ENCODE data around the gene ZNF516.

ZNF516 gene

GRCh38 chr18:76441002-76441667 is 53.9 kb downstream of the ZNF516 start:
- no peak for DNase-seq

- DNase-seq = no peak
Measured at GRCh38 chr18:76437910-76438309, 57.1 kb downstream of the ZNF516 start.

- no peak for DNase-seq
Measured at GRCh38 chr18:76437011-76437410, 58.0 kb downstream of the ZNF516 start.

GRCh38 chr18:76436342-76436741 is 58.7 kb downstream of the ZNF516 start:
- DNase-seq = no peak

DNA sequence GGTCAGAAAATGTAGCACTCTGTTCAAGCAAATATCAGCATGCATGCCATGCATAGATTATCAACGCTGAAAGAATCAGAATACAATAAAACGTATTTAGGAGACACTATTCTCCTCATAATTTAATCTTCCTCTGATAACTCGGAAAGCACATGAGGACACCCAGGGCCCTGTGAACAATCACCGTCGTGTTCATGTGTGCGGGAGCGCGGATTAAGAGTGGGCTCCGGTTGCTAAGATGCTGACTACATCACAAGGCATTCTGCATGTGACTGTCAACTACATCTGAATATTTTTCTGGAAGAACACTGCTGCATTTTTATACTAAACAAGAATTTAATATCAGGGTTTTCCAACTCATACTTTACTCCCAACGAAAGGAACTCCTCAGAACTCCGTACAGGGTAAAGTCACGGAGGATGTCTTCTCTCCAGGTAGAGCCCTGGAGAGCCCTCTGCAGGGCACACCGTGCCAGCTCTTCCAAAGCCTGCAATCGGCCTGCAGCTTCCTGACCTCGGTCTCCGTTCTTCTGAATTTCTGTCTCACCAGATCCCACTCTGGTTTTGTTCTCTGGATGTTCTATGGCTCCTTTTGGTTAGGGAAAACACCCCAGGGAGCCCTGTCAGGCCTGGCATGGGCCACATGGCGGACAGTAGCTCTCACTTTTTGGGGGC is 59.6 kb downstream of the ZNF516 start:
- no peak for DNase-seq

DNA sequence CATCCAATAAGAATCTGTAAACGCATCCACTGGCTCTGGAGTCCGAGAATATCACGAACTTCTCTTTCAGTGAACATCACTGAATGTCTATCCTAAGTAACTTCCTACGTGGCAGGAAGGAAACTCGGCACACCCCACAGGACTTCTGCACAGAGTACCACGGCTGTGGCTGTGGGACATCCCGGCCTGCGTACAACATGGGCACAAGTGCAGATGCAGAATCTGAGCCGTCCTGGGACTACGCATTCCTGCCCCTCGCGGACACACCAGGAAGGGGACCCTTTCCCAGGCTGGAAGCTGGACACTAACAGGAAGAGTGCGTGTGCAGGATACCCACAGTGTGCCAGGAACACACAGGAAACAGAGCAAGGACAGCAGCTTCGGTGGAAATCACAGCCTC is 60.6 kb downstream of the ZNF516 start:
- no peak for DNase-seq

- DNase-seq = no peak
Measured at GRCh38 chr18:76433788-76434187, 61.3 kb downstream of the ZNF516 start.

DNA sequence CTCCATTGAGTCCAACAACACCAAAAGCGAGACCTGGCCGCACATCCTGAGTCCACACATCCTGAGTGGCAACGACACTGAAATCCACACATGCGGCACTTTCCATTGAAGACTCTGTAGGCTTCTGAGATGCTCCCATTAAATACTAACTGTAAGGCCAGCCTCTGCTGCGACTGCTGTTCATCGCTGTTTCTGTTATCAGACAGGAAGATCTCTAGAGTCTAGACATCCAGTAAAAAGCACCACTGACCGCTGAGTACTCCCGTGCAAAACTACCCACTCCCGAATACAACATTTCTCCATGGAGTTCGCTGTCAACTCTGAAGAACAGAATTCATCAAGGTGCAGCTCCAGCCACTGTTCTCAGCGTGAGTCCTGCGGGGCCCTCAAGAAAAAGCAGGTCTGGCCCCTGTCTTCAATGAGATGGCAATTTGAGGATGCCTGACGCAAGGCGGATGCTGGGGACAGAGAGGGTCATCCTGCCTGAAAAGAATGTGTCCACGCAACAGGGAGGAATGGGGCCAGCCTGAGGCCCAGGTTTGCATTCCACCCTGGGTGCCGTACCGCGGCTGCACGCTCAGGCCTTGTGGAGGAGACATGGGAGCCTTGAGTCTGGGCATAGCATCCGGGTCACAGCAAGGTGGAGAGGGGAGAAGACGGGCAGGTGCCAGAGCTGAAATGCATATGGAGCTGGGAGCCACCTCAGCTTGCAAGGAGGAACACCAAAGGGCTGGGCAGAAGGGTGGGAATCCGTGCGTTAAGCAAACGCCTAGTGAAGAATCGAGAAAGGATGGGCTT is 61.9 kb downstream of the ZNF516 start:
- no peak for DNase-seq

- no peak for DNase-seq
Measured at GRCh38 chr18:76432274-76432755, 62.7 kb downstream of the ZNF516 start.

DNA sequence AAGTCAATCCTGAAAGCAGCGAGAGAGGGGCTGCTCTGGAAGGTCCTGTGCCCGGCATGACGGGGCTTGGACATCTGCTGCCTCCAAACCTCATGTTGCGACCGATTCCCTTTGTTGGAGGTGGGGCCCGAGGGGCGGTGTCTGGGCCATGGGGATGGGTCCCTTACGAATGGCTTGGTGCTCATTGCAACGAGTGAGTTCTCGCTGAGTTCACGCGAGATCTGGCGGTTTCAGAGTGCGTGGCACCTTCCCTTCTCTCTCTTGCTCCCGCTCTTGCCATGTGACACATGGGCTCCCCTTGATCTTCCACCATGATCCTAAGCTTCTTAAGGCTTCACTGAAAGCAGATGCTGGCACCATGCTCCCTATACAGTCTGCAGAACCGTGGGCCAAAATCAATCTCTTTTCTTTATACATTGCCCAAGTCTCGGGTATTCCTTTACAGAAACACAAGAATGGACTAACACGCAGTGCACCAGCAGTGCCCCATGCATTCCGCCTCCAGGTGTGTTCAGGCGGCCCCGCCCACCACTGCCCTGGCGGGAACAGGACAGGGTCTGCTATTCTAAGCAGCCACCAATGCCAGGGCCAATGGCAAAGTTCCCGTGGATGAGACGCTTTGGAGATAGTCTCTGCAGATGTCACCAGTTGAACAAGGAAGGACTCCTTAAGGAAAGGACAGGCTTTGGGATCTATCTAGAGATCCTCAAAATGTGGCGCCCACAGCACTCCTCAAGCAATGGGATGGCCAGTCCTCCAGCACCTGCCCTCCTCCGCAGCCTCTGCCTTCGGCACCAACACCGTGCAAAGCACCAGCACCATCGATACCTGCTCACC is 63.4 kb downstream of the ZNF516 start:
- DNase-seq = no peak

GRCh38 chr18:76430636-76431035 is 64.4 kb downstream of the ZNF516 start:
- DNase-seq = no peak

GRCh38 chr18:76429262-76430126 is 65.5 kb downstream of the ZNF516 start:
- DNase-seq = no peak

- DNase-seq = no peak
Measured at GRCh38 chr18:76428396-76429261, 66.4 kb downstream of the ZNF516 start.

DNA sequence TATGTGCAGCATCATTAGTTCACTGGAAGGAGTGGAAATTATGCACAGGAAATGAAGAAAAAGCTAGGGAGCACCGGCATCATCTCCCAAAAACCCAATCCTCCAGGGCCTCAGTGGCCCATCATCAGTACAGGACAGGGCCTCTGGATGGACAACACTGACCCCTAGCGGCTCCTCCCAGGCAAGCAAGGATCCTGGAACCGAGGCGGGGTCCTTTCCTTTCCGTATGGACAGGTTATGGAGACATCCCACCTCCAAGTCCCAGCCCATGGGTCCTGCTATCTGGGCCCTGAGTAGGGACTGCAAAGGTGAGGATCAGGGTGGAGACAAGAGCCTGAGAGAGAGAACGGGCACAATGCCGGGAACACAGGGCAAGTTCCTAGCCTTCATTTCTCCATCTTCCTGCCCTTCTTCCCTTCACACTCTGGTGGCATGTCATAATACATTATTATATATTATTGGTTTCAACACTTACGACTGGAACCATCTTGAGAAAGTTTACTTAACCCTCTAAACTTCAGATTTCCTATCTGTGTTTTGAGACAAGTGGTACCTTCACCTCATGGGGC is 68.2 kb downstream of the ZNF516 start:
- DNase-seq = no peak

DNA sequence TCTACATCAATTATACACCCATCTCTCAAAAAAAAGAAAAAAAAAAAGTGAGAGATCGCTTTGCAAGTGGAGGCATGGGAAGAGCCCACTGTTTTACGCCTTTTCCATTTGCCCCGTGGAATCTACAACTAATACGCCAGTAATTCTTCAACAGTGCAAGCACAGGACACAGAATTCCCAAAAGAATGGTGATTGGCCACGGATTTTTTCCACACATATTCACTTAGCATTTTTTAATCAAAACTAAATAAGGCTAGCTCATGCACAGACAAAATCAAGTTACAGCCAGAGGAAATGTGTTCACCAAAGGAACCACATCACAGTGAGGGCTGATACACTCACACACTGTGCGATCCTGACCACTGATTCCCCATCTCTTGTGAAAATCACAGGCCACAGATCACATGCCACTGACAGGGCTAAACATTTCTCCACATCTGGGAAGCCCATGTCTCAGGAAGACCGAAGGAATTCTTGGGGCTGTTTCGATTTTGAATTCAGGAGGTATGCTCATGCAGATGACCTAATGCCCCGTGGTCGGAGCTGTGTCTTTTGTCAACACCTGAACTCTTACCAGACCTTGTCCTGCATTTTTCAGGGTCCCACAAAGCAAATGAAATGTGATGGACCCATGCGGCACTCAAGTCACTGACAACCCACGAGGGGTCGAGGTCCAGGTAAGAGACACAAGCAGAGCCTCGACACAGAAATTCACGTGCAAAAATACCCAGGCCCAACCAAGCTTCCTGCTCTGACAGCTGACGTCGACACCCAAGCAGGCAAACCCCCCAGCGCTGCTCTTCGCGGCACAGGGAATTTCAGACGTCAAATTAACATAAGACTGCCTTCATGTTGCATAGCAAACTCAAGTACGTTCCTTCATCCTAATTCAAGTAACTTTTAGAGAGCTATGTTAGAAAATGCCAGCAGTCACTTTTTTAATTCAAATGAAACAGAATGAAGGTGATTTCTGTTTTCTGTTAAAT is 69.6 kb downstream of the ZNF516 start:
- DNase-seq = no peak

DNA sequence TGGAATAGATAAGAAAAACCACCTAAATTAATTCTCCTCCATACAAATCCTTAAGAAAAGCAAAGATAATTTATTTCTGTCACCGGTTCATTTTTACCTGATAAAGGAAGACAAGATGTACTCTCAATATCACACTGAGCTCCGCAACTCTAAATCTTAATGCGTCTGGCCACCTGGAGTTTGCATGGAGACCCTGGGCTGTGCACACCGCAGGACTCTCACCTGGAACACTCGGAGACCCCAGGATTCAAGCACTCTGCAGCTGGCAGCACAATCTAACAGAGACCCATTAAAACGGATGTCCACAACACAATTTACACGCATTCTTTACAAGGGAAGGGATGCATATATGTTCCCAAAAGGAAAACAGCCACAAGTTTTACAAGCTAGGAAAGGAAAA is 72.2 kb downstream of the ZNF516 start:
- no peak for DNase-seq

GRCh38 chr18:76422121-76422520 is 72.9 kb downstream of the ZNF516 start:
- no peak for DNase-seq

- DNase-seq = no peak
Measured at GRCh38 chr18:76421685-76422078, 73.4 kb downstream of the ZNF516 start.

Data from stimulated activated CD4-positive, alpha-beta T cell treated with anti-CD3 and anti-CD28 coated beads, Interleukin-4, amount 100 ng/mL, for 24 hours (primary cell).